BLaER1 (cell line): ENCODE data around the gene LTB.
"Not testable (repeated sequence)": the region's sequence is repeated elsewhere in the genome, so short reads cannot be mapped to it uniquely, and the experiment has no call there.

Experiments used
- H3K27ac ChIP-seq: shearing (Covaris generic); formaldehyde crosslinking; 2 replicates; pipeline ENCODE4 v1.8.1; 2022
- H3K27me3 ChIP-seq: shearing (Covaris generic); formaldehyde crosslinking; 2 replicates; pipeline ENCODE4 v1.8.1; 2022
- H3K36me3 ChIP-seq: shearing (Covaris generic); formaldehyde crosslinking; 2 replicates; pipeline ENCODE4 v1.8.1; 2022
- H3K4me1 ChIP-seq: shearing (Covaris generic); formaldehyde crosslinking; 2 replicates; pipeline ENCODE4 v1.8.1; 2022
- H3K4me2 ChIP-seq: shearing (Covaris generic); formaldehyde crosslinking; 2 replicates; pipeline ENCODE4 v1.8.1; 2022
- H3K4me3 ChIP-seq: shearing (Covaris generic); formaldehyde crosslinking; 2 replicates; pipeline ENCODE4 v1.8.1; 2022
- H3K9ac ChIP-seq: shearing (Covaris generic); formaldehyde crosslinking; 2 replicates; pipeline ENCODE4 v1.8.1; 2022
- H3K9me3 ChIP-seq: shearing (Covaris generic); formaldehyde crosslinking; 2 replicates; pipeline ENCODE4 v1.8.1; 2022
- H4K20me1 ChIP-seq: shearing (Covaris generic); formaldehyde crosslinking; 2 replicates; pipeline ENCODE4 v1.8.1; 2022
- Cebpa-rat ChIP-seq: shearing (Covaris generic); IDR thresholded peaks from 2 replicates; pipeline ENCODE4 v1.8.1; 2022

The LTB gene

GRCh38 chr6:31609519-31610406 lies 27.5 kb upstream of the LTB start:
- Histone ChIP-seq H3K27me3 (no peaks in the 10 kb centered on the region), H3K9ac (no peak overlapping the region), H3K36me3 (no peaks in the 10 kb centered on the region), H3K27ac (no peak overlapping the region), H3K4me3 (no peak overlapping the region), H3K9me3 (no peaks in the 10 kb centered on the region), H3K4me2 (no peak overlapping the region), H4K20me1 (no peaks in the 10 kb centered on the region), H3K4me1 (peaks cover 16% of the 10 kb centered on the region)
- TF ChIP-seq Cebpa-rat, result no peak

GRCh38 chr6:31607317-31607716 lies 25.1 kb upstream of the LTB start:
- H3K4me3 ChIP-seq, result no peak overlapping the region
- no peak for TF ChIP-seq Cebpa-rat

GRCh38 chr6:31597006-31597405 lies 14.8 kb upstream of the LTB start:
- H3K36me3 ChIP-seq, result no peaks in the 10 kb centered on the region
- no peaks in the 10 kb centered on the region for H3K27me3 ChIP-seq
- no peaks in the 10 kb centered on the region for H4K20me1 ChIP-seq
- no peak overlapping the region for H3K9ac ChIP-seq
- H3K9me3 ChIP-seq, result peaks cover 13% of the 10 kb centered on the region
- no peak overlapping the region for H3K27ac ChIP-seq
- H3K4me3 ChIP-seq, result no peak overlapping the region
- no peak overlapping the region for H3K4me2 ChIP-seq
- H3K4me1 ChIP-seq, result peaks cover 51% of the 10 kb centered on the region
- TF ChIP-seq Cebpa-rat, result no peak

More at GRCh38 chr6:31607317-31607716, 25.1 kb upstream of the LTB start:
- Histone ChIP-seq H3K27me3 (no peaks in the 10 kb centered on the region), H4K20me1 (no peaks in the 10 kb centered on the region), H3K9ac (no peak overlapping the region), H3K36me3 (no peaks in the 10 kb centered on the region), H3K27ac (no peak overlapping the region), H3K9me3 (no peaks in the 10 kb centered on the region), H3K4me1 (peaks cover 9% of the 10 kb centered on the region; the same call in 1 of the 2 replicates), H3K4me2 (no peak overlapping the region)

DNA sequence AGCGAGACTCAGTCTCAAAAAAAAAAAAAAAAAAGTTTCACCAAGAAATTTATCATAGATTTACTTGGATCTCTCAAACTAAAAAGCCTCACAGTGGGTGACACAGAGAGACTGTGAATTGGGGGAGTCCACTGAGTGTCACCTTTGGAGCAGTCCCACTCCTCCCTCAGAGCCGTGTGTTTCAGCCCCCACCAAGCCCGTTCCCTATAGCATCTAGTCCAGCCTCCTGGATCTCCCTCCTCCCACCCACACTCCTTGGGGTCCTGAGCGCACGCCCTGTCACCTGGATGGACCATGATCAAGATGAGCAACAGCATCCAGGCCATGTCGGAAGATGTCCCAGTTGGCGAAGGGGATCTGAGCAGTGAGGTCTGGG lies 10.2 kb upstream of the LTB start:
- H4K20me1 ChIP-seq, result no peaks in the 10 kb centered on the region
- no peaks in the 10 kb centered on the region for H3K36me3 ChIP-seq
- H3K27ac ChIP-seq, result peak overlapping the region; percentile 59; the same call in 1 of the 2 replicates
- no peak for TF ChIP-seq Cebpa-rat
- H3K9ac ChIP-seq, result no peak overlapping the region
- H3K4me2 ChIP-seq, result peak overlapping the region; percentile 59
- H3K4me1 ChIP-seq, result peaks cover 47% of the 10 kb centered on the region
- H3K27me3 ChIP-seq, result no peaks in the 10 kb centered on the region
- H3K9me3 ChIP-seq, result peaks cover 13% of the 10 kb centered on the region
- no peak overlapping the region for H3K4me3 ChIP-seq

- not testable (repeated sequence) for H3K27ac ChIP-seq
Measured at GRCh38 chr6:31590691-31591090, 8.5 kb upstream of the LTB start.

GRCh38 chr6:31588871-31589650 lies 6.8 kb upstream of the LTB start:
- Histone ChIP-seq H3K4me3 (no peak overlapping the region), H3K36me3 (no peaks in the 10 kb centered on the region), H3K9me3 (peaks cover 6% of the 10 kb centered on the region), H3K4me1 (peaks cover 67% of the 10 kb centered on the region), H3K9ac (peak overlapping the region; percentile 53), H3K4me2 (peak overlapping the region; percentile 88), H4K20me1 (no peaks in the 10 kb centered on the region), H3K27ac (peak overlapping the region; percentile 84), H3K27me3 (no peaks in the 10 kb centered on the region)
- no peak for TF ChIP-seq Cebpa-rat

More at GRCh38 chr6:31590691-31591090, 8.5 kb upstream of the LTB start:
- H3K27me3 ChIP-seq, H3K4me2 ChIP-seq, H3K9ac ChIP-seq, H4K20me1 ChIP-seq, H3K4me3 ChIP-seq, H3K36me3 ChIP-seq: not testable (repeated sequence)
- Histone ChIP-seq H3K4me1 (peaks cover 57% of the 10 kb centered on the region), H3K9me3 (peaks cover 13% of the 10 kb centered on the region)

DNA sequence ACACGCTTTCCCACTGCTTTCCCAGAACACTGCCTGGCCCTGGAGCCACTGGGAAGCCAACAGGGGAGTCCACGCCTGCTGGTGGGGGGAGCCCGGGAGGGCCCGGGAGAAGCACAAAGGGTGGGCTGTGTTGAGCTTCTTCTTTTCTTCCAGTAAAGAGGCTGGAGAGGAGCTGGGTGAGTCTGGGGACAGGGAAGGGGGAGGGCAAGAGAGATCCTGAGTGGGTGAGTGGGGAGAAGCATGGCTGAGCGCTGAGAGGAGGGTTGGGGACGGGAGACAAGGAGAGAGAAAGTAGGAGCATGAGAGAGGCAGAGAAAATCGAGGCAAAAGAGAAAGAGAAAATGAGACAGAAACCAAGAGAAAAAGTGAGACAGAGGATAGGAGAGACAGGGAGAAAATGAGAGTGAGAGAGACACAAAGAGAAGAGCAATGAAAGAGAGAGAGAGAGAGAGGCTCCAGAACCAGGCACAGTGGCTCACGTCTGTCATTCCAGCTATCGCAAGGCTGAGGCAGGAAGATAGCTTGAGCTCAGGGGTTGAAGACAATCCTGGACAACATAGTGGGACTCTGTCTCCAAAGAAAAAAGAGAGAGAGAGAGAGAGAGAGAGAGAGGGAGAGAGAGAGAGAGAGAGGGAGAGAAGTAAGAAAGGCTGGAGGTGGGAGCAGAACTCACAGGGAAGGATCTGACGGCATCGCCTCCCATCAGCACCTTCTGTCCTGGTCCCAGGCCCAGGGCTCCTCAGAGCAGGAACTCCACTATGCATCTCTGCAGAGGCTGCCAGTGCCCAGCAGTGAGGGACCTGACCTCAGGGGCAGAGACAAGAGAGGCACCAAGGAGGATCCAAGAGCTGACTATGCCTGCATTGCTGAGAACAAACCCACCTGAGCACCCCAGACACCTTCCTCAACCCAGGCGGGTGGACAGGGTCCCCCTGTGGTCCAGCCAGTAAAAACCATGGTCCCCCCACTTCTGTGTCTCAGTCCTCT lies 5.9 kb upstream of the LTB start:
- Histone ChIP-seq H3K4me3 (no peak overlapping the region), H3K9ac (peak overlapping the region; percentile 53), H4K20me1 (no peaks in the 10 kb centered on the region), H3K27ac (peak overlapping the region; percentile 84), H3K4me1 (peaks cover 68% of the 10 kb centered on the region), H3K27me3 (no peaks in the 10 kb centered on the region), H3K36me3 (no peaks in the 10 kb centered on the region), H3K4me2 (peak overlapping the region; percentile 88), H3K9me3 (no peaks in the 10 kb centered on the region)
- no peak for TF ChIP-seq Cebpa-rat

DNA sequence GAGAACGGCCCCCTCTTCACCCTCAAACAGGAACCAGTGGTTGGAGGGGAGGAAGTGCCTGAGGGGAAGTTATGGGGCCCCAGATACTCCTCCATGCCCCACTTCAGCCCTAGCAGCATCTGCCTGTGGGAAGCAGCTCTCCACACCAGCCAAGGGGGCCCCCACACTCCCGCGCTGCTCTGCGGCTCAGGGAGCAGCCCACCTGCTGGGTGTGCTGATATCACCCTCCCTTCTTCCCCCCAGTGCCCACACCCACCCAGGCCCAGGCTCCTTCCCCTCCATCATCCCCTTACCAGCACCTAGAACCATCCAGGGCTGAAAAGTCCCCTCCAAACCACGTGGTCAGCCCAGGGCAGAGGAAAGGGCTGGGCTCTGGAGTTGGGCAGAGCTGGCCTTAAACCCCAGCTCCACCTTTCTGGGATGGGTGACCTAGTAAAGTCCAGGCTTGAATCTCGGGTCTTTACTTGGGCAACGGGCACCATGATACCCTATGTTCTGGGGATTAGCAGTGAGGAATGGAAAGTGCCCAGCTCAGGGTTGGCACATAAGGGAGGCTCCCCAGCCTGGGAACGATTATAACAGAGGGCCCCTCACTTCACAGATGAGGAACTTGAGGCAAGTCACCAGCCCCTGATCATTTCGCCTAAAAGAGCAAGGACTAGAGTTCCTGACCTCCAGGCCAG lies 4.5 kb upstream of the LTB start:
- TF ChIP-seq Cebpa-rat, result no peak
- Histone ChIP-seq H3K36me3 (no peaks in the 10 kb centered on the region), H3K4me3 (peak overlapping the region; percentile 27; the same call in 1 of the 2 replicates), H3K27me3 (no peaks in the 10 kb centered on the region), H3K4me1 (peaks cover 72% of the 10 kb centered on the region), H3K9ac (peak overlapping the region; percentile 51), H3K27ac (peak overlapping the region; percentile 84), H3K9me3 (no peaks in the 10 kb centered on the region), H3K4me2 (peak overlapping the region; percentile 88), H4K20me1 (no peaks in the 10 kb centered on the region)

DNA sequence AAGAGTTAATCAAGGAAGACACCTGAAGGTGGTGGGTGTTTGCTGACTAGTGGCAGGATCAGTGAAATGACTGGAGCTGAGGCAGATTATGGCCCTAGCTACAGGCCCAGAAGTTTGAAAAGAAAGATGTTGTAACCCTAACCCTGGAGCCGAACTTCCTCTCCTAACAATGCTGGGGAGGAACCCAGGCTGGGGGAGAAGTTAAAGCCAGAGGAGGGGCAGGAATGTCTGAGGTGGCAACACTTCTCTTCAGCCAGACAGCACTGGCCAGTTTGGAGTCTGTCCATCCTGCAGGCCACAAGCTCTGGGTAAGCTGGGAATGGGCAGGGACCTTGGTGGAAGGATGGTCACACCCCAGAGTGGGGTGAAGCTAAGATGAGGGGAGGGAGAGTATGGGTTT lies 3.8 kb upstream of the LTB start, which contains the start of gene LST1:
LST1 (plus strand) TSS at position 270 of the 400 bp plus-strand sequence. CDS start 1,023 bp downstream, outside the sequence.
- peaks cover 77% of the 10 kb centered on the region for H3K4me1 ChIP-seq
- H3K4me2 ChIP-seq, result peak within 1 kb of the TSS; percentile 88
- no peaks in the 10 kb centered on the region for H4K20me1 ChIP-seq
- TF ChIP-seq Cebpa-rat, result no peak
- no peaks in the 10 kb centered on the region for H3K27me3 ChIP-seq
- H3K27ac ChIP-seq, result peak within 1 kb of the TSS; percentile 84
- H3K9ac ChIP-seq, result peak within 1 kb of the TSS; percentile 51
- H3K4me3 ChIP-seq, result peak within 1 kb of the TSS; percentile 27; the same call in 1 of the 2 replicates
- H3K36me3 ChIP-seq, result no peaks in the 10 kb centered on the region
- no peaks in the 10 kb centered on the region for H3K9me3 ChIP-seq
